Endothelial cell (in vitro differentiated cells): ENCODE data around the gene CEACAM21. TPM values are rescaled to one million over a fixed set of nuclear protein-coding genes. Genes with fewer than 3 reads are reported as not detected.
A peak's percentile ranks its signal among the peaks of the same experiment; 100 is the strongest.

Experiments used
- DNase-seq: peaks from one replicate; pipeline ENCODE4 v3.0.0; 2021; ENCODE audit warnings: low spot score
- H3K27ac Mint-ChIP-seq: one replicate; pipeline ENCODE4 v1.8.0; 2021; ENCODE audit warnings: mixed read lengths, inconsistent platforms; ENCODE audit not compliant: unreplicated experiment
- H3K27me3 Mint-ChIP-seq: one replicate; pipeline ENCODE4 v1.8.0; 2021; ENCODE audit warnings: mild to moderate bottlenecking, moderate library complexity, mixed read lengths, inconsistent platforms; ENCODE audit not compliant: unreplicated experiment
- H3K36me3 Mint-ChIP-seq: one replicate; pipeline ENCODE4 v1.8.0; 2021; ENCODE audit warnings: mild to moderate bottlenecking, low read depth, mixed read lengths, inconsistent platforms; ENCODE audit not compliant: unreplicated experiment
- H3K4me1 Mint-ChIP-seq: one replicate; pipeline ENCODE4 v1.8.0; 2021; ENCODE audit warnings: mild to moderate bottlenecking, mixed read lengths, inconsistent platforms; ENCODE audit not compliant: unreplicated experiment
- H3K4me3 Mint-ChIP-seq: one replicate; pipeline ENCODE4 v1.8.0; 2021; ENCODE audit warnings: mild to moderate bottlenecking, mixed read lengths, inconsistent platforms; ENCODE audit not compliant: unreplicated experiment
- H3K9me3 Mint-ChIP-seq: one replicate; pipeline ENCODE4 v1.8.0; 2021; ENCODE audit warnings: mixed read lengths, inconsistent platforms; ENCODE audit not compliant: unreplicated experiment
- CTCF ChIP-seq: fragments of 200-600 bp; sonication (generic); IDR thresholded peaks from one replicate; pipeline ENCODE4 v1.5.0; 2021; ENCODE audit warnings: antibody characterized with exemption; ENCODE audit not compliant: unreplicated experiment
- long read RNA-seq: library from polyadenylated mRNA; unstranded; transcript quantifications from one replicate; pipeline ENCODE4 v2.0.0, GENCODE V29; 2020; ENCODE audit not compliant: unreplicated experiment
- total RNA-seq: library from RNA; stranded (reverse); fragmentation: NEBNext Ultra II Directional; extraction: Animal tissue kit (Norgen Biotek cat#: 25700); gene quantifications from one replicate; pipeline ENCODE4 v1.2.1, GENCODE V29; 2021; ENCODE audit not compliant: unreplicated experiment

CEACAM21 gene
- total RNA-seq = 74.1 TPM
- long read RNA-seq, partial matches to known transcripts = 4 of 14 reads
- long read RNA-seq, other reads (novel, unspliced or antisense) = 9 of 14 reads

GRCh38 chr19:41575998-41576397 lies at the start of gene CEACAM21:
Gene CEACAM21, plus strand, starts transcription at chr19:41576166. Its CDS starts 109 bp downstream, at chr19:41576275.
- TF ChIP-seq CTCF = no peak
- H3K4me1 Mint-ChIP-seq = peaks cover 13% of the 10 kb centered on the region
- H3K4me3 Mint-ChIP-seq = peak within 1 kb of the TSS; percentile 72
- peaks cover 73% of the 10 kb centered on the region for H3K36me3 Mint-ChIP-seq
- H3K27me3 Mint-ChIP-seq = peaks cover 3% of the 10 kb centered on the region
- peak within 1 kb of the TSS; percentile 74 for H3K27ac Mint-ChIP-seq
- H3K9me3 Mint-ChIP-seq = peaks cover 11% of the 10 kb centered on the region
- no peak for DNase-seq

DNA sequence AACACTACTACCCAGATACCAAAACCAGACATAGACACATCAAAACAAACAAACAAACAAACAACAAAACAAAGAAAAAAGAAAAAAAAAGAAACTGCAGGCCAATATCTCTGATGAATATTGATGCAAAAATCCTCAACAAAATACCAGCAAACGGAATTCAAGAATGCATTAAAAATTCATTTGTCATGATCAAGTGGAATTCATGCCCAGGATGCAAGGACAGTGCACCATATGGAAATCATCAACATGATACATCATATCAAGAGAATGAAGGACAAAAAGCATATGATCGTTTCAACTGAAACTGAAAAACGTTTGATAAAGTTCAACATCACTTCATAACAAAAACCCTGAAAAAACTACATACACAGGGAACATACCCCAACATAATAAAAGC lies 48.9 kb upstream of the CEACAM21 start:
- peaks cover 11% of the 10 kb centered on the region for H3K27me3 Mint-ChIP-seq
- peak overlapping the region; percentile 17 for H3K4me3 Mint-ChIP-seq
- H3K36me3 Mint-ChIP-seq = peaks cover 26% of the 10 kb centered on the region
- DNase-seq = no peak
- TF ChIP-seq CTCF = no peak
- peaks cover 46% of the 10 kb centered on the region for H3K4me1 Mint-ChIP-seq
- H3K9me3 Mint-ChIP-seq = peaks cover 6% of the 10 kb centered on the region
- H3K27ac Mint-ChIP-seq = no peak overlapping the region

DNA sequence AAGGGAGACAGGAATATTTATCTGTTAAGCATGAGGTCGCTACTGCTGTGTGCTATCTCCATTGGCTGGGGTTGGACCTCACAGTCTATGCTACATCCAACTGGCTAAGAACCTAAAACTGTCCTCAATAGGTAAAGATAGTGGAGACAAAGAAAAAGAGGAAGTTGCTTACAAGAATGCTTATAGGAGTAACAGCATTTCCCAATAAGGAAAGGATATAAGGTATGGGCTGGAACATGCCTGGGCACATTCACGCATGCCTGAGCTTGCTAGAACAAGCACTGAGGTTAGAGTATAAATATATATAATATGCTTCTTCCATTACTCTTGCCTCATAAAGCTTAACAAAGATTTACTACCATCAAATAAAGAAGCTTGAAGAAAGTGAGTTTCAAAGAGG lies 47.9 kb upstream of the CEACAM21 start:
- no peak for DNase-seq
- Mint-ChIP-seq H3K4me3 (no peak overlapping the region), H3K27ac (peak overlapping the region; percentile 98)

GRCh38 chr19:41529484-41530183 lies 46.3 kb upstream of the CEACAM21 start:
- Mint-ChIP-seq H3K27ac (peak overlapping the region; percentile 98), H3K4me3 (peak overlapping the region; percentile 57), H3K9me3 (peaks cover 9% of the 10 kb centered on the region)

More for the DNA sequence above, 47.9 kb upstream of the CEACAM21 start:
- TF ChIP-seq CTCF = no peak
- Mint-ChIP-seq H3K36me3 (peaks cover 28% of the 10 kb centered on the region), H3K27me3 (peaks cover 12% of the 10 kb centered on the region), H3K9me3 (peaks cover 9% of the 10 kb centered on the region), H3K4me1 (peaks cover 47% of the 10 kb centered on the region)

More at GRCh38 chr19:41529484-41530183, 46.3 kb upstream of the CEACAM21 start:
- peaks cover 60% of the 10 kb centered on the region for H3K4me1 Mint-ChIP-seq
- peaks cover 32% of the 10 kb centered on the region for H3K36me3 Mint-ChIP-seq
- DNase-seq = no peak
- H3K27me3 Mint-ChIP-seq = peaks cover 15% of the 10 kb centered on the region
- no peak for TF ChIP-seq CTCF
